HFF-Myc (cell line): ENCODE measurements around the gene RNF213.

ENCODE experiments used
- DNase-seq: peaks from one replicate; pipeline ENCODE4 v3.0.0-alpha.2; 2011; ENCODE audit warnings: low read depth; ENCODE audit errors: extremely low read depth
- H3K4me3 ChIP-seq: replicated peaks from 2 replicates; pipeline ENCODE4 v1.5.1; 2011; ENCODE audit warnings: low read depth, mild to moderate bottlenecking, control low read depth, low read length
- TF ChIP-seq, protein P1 (sequence below): IDR thresholded peaks from 2 replicates; pipeline ENCODE4 v1.5.1; 2012; ENCODE audit warnings: mild to moderate bottlenecking, low read depth, low read length, control low read depth; ENCODE audit errors: missing control alignments

The RNF213 gene

DNA sequence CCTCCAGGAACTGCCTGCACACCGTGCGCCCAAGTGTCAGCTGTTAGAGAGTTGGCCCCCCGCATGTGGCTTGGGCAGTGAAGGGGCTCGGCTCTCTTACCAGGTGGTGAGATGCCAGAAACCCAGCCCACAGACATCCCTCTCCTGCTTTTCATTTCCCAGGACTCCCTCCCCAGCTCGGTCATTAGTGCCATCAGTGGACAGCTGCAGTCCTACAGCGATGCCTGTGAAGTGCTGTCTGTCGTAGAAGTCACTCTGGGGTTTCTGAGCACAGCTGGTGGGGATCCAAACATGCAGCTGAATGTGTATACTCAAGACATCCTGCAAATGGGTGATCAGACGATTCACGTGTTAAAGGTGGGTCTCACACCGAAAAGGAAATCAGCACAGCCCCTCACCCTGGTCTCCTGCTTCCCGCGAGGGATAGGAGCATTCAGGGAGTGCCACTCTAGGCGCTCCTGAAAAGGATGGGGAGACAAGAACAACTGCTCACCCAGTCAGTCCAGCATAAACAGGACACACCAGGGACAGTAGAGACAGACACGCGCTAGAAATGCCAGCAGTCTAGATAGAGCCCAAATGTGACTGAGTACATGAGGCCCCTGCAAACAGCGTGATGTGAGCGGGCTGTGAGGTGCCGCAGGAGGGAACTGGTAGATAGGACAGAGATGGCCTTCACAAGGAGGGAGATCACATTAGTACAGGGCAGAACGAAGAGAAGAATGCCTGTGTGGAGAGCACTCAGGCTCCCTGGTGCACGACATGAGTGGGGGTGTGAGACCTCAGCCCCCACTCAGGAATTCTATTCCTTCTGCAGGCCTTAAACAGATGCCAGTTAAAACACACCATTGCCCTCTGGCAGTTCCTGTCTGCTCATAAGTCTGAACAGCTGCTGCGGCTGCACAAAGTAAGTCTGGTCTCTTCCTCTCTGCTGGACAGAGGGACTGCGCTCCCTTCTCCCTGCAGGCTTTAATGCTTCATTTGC lies 128.7 kb downstream of the RNF213 start:
- H3K4me3 ChIP-seq, result no peak overlapping the region
- DNase-seq, result no peak
- TF ChIP-seq, protein P1, sequence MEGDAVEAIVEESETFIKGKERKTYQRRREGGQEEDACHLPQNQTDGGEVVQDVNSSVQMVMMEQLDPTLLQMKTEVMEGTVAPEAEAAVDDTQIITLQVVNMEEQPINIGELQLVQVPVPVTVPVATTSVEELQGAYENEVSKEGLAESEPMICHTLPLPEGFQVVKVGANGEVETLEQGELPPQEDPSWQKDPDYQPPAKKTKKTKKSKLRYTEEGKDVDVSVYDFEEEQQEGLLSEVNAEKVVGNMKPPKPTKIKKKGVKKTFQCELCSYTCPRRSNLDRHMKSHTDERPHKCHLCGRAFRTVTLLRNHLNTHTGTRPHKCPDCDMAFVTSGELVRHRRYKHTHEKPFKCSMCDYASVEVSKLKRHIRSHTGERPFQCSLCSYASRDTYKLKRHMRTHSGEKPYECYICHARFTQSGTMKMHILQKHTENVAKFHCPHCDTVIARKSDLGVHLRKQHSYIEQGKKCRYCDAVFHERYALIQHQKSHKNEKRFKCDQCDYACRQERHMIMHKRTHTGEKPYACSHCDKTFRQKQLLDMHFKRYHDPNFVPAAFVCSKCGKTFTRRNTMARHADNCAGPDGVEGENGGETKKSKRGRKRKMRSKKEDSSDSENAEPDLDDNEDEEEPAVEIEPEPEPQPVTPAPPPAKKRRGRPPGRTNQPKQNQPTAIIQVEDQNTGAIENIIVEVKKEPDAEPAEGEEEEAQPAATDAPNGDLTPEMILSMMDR, result no peak

DNA sequence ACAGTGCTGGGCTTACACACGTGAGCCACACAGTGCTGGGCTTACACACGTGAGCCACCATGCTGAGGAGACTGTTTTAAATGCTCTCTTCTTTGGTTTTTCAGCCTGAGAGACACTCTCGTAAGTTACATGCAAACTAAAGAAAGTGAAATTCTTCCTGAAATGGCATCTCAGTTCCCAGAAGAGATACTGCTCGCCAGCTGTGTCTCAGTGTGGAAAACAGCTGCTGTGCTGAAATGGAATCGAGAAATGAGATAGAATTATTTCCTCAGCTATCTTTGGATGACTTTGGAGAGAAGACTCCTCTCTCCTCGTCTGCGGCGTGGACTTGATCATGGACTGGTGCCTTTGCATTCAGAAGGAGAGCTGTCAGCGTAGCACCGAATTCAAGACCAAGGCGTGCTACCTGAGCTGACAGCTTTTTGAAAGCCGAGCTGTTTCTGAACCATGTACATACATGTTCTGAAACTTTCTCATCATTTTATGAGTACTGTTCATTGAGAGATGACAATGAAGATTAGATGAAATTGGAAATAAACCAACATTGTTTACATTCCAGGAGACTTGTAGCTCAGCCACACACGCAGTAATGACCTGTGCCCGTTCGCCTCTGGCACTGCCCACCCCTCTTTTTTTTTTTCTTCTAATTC lies 132.7 kb downstream of the RNF213 start:
- no peak for DNase-seq
- no peak overlapping the region for H3K4me3 ChIP-seq
- TF ChIP-seq, protein P1, result no peak

DNA sequence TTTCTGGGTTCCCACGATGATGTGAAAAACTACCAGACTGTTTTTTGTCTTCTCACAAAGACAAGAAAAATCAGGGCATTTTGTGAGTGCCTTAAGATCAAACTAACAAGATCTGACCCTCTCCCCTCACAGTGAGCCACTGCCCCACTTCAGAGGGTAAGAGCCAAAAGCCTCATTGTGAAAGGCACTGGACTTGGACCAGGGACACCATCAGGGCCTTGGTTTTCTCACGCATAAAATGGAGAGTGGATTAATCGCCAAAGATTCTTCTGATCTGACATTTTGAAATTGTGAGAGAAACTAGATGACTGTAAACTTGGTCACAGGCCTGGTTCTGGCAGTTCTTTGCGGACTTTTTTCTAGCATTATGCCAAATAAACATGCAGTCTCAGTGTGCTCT lies 133.3 kb downstream of the RNF213 start:
- no peak overlapping the region for H3K4me3 ChIP-seq
- no peak for DNase-seq
- TF ChIP-seq, protein P1, result no peak

DNA sequence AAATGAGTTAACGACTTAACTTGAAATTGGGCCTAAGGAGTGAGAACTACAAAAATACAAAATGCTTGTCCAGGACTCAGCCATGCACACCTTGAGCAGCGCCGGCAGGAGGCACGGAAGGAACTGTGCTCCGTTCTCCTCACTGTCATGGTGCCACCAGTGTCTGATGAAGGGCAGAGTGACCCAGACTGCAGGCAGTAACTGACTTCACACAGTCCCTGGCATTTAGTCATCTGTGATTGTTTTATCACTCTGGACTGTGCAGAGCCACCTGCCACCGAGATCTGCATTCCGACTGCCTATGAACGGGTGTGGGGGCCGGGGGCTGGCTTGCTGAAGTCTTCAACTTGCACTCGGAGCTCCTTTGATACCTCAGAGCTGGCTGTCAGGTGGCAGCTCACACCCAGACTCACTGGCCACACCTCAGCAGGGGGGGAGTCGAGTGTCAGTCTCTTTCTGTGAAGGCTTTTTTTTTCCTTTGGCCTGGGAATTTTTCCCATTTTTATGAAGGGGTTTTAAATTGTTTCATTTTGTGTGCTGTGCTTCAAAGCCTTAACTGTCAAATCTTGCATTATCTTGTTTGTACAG lies 134.1 kb downstream of the RNF213 start:
- no peak for DNase-seq
- no peak overlapping the region for H3K4me3 ChIP-seq
- TF ChIP-seq, protein P1, result no peak

DNA sequence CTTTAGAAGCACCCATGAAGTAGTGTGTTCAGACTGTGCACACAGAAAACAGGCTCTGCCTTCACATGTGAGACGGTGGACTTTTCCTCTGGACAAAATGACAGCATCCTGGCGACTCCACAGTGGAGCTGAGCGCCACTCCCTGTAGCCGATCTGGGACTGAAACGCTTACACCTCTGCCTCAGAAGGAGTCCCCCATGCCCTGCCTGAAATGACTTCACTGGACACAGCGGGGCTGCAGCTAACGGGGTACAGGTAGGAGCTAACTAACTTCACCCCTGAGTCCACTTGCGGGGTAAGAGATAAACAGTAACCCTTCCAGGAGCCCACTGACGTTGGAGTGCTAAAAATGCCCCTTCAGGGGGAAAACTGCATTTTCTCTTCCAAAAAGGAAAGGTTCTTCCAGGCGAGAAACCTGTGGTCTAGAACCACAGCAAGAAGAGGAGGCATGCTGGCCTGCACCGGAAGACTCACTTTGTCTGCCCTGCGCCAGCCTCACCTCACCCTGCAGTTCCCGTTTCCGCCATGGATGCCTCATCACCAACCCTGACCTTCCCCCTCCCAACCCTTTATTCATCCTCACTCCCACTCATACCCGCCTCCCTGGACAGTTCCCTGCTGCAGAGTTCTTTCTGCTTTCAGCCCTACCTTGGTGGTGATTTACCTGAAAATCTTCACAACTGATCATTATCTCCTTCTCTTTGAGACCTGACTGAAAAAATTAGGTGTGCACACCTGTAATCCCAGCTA lies 134.9 kb downstream of the RNF213 start:
- DNase-seq, result no peak
- TF ChIP-seq, protein P1, result no peak

DNA sequence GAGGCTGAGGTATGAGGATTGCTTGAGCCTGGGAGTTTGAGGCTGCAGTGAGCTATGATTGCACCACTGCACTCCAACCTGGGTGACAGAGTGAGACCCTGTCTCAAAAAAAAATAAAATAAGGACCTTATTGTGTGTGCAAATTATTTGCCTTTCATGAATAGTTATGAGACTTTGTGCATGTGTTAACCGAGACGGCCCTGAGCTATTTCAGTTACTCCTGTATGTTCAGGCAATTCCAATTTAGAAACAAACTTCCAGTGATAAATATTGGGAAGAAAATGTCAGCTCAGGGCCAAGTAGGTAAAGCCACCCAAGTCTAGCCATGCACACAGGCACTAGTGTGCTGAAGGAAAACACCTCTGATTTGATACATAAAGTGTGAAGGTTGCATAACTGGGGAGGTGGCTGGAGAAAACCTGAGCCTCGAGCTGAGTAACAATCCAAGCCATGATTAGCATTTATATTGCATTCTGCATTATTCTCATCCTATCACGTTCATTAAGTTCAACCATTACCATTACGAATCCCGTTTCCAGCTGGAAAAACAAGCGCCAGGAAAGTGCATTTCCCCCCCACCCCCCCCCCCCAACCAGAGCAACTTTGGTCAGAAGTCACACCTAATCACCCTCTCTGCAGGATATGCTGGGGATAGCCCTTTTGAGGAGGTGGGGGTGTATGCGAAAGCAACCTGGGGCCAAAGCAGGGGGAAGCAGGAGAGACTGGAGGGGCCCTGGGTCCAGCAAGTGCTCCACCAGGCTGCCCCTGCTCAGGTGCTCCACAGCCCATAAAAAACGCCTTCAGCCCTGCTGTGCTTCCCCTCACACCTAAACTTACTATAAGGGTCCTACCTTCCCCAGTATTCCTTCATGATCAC lies 135.7 kb downstream of the RNF213 start:
- TF ChIP-seq, protein P1, result no peak
- DNase-seq, result no peak
- no peak overlapping the region for H3K4me3 ChIP-seq

More for the DNA sequence above, 134.9 kb downstream of the RNF213 start:
- H3K4me3 ChIP-seq, result no peak overlapping the region
